ENCODE measurements around the gene TCF25.

DNA sequence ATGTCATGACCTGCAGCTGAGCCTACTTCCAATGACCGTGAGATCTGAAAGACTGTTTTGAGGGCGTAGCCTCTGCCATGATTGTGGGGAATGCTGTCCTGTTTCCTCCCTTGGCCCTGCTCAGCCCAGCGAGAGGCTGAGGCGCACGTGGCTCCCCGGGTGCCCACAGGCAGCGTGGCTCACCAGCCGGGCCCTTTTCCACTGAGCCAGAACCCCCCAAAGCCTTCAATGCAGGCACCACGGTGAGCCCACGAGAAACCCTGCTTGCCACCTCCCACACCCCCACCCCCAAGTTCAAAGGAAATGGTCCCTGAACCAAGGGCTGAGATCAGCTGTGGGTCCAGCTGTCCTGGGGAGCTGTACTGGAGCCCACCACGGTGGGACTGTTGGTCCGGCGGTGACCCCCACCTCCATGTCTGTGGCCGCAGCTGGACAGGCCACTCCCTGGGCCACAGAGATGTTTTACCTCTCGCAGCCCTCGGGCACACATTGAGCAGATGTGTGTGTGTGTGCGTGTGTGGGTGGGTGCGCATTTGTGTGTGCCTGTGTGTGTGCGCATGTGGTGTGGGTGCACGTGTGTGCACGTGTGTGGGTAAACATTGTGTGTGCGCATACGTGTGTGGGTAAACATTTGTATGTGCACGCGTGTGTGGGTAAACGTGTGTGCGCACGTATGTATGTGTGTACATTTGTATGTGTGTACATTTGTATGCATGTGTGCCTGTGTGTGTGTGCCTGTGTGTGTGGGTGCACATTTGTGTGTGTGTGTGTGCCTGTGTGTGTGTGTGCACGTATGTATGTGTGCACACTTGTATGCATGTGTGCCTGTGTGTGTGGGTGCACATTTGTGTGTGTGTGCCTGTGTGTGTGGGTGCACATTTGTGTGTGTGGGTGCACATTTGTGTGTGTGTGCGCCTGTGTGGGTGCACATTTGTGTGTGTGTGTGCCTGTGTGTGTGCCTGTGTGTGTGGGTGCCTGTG, 40.3 kb downstream of the TCF25 start:
- TF ChIP-seq, protein P1, sequence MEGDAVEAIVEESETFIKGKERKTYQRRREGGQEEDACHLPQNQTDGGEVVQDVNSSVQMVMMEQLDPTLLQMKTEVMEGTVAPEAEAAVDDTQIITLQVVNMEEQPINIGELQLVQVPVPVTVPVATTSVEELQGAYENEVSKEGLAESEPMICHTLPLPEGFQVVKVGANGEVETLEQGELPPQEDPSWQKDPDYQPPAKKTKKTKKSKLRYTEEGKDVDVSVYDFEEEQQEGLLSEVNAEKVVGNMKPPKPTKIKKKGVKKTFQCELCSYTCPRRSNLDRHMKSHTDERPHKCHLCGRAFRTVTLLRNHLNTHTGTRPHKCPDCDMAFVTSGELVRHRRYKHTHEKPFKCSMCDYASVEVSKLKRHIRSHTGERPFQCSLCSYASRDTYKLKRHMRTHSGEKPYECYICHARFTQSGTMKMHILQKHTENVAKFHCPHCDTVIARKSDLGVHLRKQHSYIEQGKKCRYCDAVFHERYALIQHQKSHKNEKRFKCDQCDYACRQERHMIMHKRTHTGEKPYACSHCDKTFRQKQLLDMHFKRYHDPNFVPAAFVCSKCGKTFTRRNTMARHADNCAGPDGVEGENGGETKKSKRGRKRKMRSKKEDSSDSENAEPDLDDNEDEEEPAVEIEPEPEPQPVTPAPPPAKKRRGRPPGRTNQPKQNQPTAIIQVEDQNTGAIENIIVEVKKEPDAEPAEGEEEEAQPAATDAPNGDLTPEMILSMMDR (IDR thresholded peaks at IDR 0.05), result no peak
- no peak for TF ChIP-seq POLR2A (IDR thresholded peaks at IDR 0.05)

Data from thyroid gland (tissue), 4 donors.